ENCODE data around the gene CAB39.

The CAB39 gene

DNA sequence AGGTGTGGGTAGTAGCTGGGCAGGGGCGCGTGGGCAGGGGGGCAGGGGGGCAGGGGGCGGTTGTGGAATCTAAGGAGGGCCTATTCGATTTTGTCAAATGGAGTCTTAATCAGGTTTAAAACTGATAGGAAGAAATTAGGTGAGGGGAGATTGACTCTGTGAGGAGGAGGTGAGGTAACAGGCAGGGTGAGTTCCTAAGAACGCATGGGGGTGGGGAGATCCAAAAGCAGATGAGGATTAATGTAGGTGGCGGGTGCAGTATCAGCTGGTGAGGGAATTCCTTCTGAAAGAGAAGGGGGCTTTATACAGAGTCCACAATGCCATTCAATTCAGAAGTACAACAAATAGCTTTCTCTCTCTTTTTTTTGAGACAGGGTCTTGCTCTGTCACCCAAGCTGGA, 72.7 kb downstream of the CAB39 start:
- DNase-seq (ENCODE audit: low spot score), result no peak

DNA sequence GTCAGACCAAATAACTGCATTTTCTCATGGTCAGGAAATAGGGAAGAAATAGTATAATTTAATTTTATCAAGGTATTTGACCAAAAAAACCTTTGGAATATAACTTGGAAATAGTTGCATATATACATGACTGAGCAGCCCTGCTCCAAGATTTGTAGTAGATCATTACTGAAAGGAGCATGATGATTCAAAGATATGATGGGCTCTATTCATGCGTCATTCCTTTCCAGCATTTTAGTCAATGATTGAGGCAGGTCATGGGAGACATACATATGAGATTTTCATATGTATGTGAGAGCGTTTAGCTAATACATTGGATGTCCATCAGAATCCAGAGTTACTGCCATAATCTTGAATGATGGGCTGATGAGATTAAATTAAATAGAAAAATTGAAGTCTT, 74.5 kb downstream of the CAB39 start:
- DNase-seq (ENCODE audit: low spot score), result no peak

DNA sequence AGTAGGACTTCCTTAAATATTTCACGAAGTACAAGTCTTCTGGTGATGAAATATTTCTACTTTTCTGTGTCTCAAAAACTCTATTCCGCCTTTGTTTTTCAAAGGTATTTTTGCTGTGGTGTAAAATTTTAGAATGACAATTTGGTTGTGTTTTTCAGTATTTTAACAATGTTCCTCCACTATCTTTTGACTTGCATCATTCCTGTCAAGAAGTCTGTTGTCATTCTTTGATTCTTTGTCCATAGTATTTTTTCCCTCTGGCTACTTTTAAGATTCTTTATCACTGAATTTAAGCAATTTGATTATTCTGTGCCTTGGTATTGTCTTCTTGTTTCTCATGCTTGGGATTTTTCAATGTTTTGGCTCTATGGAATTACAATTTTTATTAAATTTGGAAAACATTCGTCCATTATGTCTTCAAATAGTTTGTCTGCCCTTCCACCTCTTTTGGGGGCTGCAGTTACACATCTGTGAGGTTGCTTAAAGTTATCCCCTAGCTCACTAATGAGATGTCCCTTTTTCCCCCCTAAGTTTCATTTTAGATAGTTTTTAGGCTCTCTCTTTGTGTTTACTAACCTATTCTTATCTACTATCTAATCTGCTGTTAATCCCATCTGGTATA, 76.0 kb downstream of the CAB39 start:
- no peak for DNase-seq (ENCODE audit: low spot score)

DNA sequence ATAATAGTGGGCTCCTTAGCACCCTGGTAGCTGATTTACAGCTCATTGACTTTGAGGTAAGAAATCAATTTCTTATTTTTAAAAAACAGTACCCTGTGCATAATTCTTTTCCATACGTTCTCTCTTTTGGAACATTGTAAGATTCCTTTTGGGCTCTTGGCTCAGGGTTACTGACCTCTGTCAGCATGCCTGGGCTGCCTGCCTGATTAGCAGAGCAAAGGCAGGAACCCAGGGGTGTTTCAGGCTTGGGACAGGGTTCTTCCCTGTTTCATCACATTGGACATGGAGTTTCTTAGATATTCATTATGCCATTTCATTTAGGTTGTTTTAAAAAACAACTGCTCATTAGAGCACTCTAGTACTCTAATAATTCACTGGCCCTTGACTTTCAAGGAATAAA, 78.3 kb downstream of the CAB39 start:
- no peak for DNase-seq (ENCODE audit: low spot score)

DNA sequence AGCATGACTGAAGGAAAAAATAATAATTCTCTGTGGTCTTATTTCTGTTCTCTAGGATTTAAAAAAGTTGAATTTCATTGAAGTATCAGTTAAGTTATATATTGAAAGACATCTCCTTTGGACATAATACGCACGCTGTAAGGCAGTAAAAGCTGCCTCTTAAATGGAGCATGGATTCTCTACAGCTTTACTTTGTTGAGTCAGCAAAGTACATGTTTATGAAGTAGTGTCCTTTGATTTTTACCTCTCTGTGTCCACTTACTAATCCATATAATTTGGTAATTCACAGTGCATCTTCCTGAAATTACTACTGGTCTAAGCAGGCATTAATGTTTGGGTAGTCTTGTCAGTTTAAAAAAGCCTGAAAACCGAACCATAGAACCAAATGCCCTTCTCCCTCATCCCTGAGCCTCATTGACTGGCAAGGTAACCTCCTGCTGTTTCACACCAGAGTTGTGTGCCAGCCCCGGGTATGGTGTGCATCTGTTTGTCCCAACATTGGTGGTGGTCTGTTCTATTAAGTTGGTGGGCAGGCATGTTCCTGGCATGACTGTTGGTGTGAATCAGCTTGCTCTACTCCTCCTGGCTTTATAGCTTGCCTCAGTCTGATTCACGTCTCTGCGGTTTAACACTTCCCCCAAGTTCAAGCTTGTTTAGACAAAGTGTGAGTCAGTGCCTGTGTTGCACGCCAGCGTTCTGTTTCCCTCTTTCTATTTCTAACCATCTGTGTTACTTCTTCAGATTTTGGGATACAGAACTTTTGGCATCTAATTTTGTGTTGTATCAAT, 81.1 kb downstream of the CAB39 start:
- DNase-seq (ENCODE audit: low spot score), result no peak

DNA sequence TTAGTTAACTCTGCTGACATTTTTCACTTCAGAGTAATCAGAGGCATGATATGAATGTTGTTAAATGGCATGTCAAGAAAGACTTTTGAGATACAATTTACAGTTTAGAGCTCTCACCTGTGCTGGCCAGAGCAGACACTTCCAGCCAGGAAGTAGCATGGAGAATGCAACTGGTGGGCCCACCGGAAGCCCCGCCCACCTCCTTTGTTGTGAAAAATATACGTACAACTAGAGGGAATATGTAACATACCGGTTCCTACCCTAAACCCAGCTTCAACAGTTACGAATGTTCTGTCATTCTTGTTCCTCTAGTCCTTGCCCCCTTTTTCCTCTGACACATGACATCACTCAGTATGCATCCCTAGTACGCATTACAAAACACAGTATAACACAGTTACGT, 81.9 kb downstream of the CAB39 start:
- no peak for DNase-seq (ENCODE audit: low spot score)

DNA sequence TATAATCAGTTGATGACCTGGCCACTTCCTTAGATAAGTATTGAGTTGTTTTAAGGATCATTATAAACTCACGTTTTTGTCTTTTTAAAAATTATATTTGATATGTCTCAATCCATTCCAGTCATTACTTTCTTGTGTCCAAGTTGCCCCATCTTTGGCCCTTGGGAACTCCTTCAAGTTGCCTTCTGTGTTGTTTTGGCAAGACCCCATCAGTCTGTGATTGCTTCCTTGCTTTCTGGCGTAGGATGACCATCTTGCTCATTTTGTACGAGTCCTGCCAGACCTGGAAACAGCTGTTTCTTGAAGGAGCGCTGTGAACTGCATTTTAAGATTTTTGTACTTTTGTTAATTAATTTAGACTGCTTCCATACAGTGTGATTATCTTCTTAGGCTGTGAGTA, 83.2 kb downstream of the CAB39 start:
- no peak for DNase-seq (ENCODE audit: low spot score)

DNA sequence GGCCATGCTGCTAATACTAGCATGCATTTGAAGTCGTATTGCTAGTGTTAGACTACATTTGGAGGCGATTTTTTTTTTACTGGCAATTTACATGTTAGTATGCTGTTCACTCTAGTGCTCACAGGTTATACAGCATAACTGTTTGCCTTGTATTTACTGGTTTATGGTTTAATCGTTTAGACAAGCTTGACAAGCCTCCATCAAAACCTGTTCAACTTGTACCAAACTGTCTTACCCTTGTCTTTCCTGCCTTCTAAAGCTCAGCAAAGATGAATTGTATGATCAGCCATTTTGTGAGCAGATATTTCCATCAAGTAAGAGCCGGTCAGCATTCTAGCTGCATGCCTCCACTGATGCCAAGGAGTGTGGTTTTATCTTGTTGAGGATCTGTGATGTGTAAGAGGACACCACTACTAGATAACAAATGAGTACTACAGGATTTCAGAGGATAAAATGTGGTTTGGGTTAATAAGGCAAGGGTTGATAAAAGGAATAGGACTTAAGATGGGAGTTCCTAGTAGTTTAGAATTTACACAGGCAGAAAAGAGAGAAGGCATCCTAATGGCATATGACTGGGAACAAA, 83.7 kb downstream of the CAB39 start:
- no peak for DNase-seq (ENCODE audit: low spot score)

DNA sequence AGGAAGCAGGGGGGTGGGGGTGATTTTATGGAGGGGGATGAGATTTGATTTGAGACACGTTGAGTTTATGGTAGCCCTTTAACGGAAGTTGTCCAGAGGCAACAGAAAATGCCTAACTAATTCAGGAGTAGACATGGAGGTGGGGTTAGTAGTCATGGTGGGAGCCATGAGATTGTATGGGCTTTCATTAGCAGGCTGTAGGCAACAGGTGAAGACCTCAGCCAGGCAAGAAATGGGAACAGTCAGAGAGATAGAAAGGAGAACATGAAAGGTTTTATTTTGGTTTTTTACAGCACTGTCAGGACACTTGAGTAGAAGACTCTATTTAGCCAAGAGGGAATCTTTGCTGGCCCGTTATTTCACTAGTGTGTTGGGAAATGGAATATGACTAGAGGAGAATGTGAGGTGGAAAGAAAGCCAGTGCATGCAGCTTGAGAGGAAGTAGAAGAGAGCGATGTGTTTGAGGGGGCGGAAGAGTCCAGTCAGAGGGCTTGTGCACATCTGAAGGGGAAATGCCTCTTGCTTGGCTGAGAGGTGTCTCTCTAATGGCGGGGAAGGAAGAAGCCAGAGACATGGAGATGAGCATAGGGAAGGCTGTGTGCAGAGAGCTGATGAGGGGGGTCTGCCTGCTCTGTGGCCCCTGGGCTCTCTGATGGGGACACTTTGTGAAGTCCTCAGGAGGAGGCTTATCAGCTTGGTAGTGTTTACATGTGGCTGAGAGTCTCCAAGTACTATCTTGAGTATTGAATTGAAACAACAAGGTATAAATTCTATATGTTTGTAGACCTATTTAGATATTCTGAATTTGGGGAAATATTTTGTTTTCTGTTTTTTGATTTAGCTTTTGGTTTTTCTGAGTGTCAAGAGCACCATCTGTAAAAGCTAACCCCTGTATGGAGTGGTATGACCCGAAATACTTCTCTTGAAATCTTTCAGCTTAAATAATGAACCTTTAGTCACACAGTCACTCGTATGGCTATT, 85.2 kb downstream of the CAB39 start:
- DNase-seq (ENCODE audit: low spot score), result no peak

DNA sequence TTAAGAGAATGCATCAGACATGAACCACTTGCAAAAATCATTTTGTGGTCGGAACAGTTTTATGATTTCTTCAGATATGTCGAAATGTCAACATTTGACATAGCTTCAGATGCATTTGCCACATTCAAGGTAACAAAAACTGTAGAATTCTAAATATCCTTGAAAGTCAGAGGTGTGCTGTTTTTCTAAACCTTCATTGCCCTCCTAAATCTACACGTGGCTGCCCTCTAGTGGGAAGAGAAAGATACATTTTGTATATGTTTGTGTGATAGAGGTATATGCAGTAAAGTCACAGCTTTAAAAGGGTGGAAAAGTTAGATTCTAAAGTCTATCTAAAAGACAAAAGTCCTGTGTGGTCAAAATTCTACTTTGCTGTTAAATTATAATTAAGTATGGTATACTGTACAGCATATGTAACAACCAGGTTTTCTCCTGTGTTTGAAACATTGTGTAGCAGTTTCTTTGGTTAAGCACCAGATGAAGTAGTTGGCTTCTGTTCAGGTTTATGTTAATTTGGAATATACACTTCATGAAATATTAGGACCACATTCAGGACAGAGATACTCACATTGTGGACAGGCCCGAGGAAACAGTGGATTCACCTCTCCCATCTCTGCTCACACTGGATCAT, 86.2 kb downstream of the CAB39 start:
- DNase-seq (ENCODE audit: low spot score), result peak; percentile 78

DNA sequence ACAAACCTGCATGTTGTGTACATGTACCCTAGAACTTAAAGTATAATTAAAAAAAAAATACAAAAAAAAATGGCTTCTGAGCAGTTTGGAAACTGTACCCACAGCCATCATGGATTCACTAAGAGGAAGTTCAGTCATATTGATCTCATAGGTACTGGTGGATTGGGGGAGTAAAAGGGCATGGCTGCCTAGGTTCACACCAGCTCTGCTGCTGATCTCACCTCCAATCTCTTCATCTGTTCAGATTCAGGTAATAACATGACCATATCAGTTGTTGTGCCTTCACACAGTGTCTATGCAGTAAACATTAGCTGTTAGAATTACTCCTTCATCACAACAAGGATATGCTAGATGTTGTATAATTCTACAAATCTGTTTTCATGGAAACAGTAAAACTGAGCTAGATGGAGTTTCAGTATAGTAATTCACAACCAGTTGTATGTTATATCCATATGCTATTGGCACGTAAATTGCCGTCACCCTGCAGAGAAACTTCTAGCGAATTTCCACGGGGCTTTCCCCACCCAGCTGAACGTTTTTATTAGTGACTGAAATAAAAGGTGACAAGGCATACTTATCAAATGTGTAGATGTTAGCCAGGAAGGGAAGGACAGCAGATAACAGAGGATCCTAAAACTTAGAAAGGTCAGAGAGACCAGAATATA, 92.8 kb downstream of the CAB39 start:
- no peak for DNase-seq (ENCODE audit: low spot score)

DNA sequence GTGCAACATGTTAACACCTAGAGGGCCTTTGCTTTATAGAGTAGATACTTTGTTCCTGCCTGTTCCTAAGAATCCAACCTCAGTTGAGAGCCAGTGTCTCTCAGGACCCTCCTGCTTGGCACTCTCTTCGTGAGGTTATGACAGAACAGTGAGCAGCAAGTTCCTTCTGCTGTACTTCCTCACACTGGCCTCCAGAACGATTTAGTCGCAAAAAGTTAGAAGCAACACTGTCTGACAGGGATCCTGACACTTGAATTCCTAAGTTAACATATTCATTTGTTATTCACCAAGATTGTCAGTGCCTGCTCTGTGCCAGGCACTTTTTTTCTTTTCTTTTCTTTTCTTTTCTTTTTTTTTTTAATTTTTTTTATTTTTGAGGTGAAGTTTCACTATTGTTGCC, 95.1 kb downstream of the CAB39 start:
- DNase-seq (ENCODE audit: low spot score), result no peak

DNA sequence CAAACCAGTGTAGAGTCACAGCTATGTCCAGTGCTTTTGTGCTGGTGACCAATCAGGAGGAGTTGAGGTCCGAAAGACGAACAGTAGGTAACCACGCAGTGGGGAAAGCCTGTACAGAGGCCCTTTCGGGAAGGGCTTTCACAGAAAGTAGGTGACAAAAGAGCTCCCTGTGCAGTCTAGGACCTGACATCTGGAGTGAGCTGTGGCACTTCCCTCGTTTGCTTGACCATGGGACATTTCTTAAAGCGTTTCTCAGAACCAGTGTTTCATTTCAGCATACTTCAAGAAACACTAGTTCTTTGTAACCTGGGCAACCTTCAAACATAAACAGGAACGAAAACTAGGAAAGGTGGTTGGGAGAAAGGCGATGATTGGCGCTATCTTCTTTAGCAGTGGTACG, 96.4 kb downstream of the CAB39 start:
- DNase-seq (ENCODE audit: low spot score), result no peak

DNA sequence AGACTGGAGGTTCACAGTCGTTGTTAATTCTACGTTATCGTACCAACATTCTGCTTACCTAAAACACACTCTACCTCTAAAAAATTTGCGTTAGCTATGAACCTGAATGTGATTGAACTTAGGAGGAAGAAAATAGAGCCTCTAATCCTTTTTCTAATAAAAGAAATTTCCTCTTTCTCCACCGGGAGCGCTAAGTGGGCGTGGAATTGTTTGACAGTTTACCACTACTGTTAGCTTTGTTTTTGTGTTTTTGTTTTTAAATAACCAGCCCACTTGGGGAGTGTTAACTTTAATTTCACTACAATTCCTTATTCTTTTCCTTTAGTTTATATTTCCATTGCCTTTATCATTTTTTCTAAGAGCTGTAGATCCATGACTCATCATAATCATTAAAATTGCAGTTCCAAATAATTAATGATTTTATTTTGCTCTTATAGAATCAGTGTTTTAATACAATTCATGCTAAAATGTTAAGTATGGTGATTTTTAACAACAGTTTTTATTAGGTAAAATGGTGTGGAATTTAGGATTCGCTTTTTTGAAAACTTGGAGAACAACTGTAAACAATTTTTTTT, 97.1 kb downstream of the CAB39 start:
- DNase-seq (ENCODE audit: low spot score), result no peak

DNA sequence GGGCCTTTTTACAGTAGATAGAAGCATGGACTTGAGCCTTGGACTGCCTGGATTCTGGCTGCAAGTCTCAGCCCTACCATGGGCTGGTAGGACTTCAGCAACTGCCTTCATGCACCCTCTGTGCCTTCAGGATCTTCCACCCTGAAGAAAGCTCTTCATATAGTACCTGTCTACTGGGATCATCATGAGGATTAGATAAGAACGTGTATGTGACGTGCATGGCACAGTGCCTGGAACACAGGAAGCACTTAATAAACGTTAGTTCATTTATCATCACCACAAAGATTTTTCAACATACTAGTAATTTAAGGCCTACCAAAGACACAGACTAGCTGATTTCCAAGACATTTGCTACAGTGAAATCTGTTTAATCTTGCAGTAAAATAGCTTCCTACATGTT, 98.9 kb downstream of the CAB39 start:
- no peak for DNase-seq (ENCODE audit: low spot score)

DNA sequence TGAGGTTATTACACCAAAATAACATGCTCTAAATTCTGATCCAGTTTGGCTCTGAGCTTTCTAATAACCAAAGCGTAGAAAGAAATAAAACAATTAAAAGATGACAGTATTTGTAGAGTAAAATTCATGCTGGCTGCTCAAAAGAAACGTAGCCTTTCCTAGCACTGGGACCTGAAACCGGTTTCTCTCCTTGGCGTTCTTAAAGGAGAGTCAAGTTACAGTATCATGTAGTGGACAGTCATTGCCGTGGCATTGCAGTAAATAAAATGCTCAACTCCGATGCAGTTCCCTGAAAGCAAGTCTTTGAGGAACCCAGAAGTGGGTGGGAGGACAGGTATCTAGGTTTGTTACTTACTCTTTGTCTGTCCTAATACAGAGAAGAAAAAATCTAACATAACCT, 99.4 kb downstream of the CAB39 start:
- DNase-seq (ENCODE audit: low spot score), result no peak

DNA sequence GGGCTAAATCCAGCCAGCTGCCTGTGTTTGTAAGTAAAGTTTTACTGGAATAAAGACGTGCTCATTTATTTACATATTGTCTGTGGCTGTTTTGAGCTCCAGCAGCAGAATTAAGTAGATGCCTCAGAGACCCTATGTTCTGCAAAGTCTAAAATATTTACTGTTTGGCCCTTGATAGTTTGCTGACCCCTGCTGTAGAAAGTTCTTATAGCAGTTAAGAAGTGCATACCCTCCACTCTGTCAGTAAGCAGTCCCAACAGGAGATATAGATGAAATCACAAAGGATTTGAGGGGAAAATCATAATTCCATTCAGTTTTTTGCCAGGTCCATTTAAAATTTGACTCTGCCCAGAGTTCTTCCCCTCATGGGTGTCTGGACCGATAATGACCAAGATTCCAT, 102.0 kb downstream of the CAB39 start:
- no peak for DNase-seq (ENCODE audit: low spot score)

DNA sequence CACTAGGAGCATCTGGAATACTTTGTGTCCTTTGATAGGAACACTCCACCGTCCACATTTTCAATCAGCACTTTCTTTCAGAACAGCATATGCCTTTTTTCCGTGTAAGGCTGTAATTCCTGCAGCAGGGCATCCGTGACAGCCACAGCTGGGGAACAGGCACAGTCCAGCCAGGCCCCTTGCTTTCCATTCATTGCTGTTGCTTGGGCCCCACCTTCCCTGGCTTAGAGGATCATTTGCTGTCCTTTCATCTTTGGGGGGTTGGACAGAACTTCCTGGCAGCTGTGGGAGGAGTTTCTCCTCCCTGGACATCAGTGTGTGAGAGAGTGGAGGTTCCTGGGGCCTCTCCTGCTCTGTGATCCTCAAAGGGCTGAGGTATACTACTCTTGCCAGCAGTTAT, 102.4 kb downstream of the CAB39 start:
- no peak for DNase-seq (ENCODE audit: low spot score)

DNA sequence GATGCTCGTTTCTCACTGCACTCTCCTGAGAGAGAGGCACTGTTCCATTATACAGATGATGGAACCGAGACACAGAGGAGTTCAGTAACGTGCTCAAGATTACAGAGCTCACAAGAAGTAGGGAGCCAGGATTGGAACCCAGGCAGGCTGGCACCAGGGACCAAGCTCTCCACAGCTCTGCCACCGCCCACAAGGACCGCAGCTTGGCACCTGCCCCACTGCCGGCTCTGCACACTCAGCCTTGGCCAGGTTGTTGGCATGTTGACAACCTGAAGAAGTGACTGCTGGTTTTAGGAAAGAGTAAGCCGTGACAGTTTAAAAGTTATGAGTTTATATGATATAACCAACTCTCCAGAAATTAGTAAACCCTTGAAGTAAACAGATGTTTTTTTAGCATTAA, 104.1 kb downstream of the CAB39 start:
- DNase-seq (ENCODE audit: low spot score), result no peak

DNA sequence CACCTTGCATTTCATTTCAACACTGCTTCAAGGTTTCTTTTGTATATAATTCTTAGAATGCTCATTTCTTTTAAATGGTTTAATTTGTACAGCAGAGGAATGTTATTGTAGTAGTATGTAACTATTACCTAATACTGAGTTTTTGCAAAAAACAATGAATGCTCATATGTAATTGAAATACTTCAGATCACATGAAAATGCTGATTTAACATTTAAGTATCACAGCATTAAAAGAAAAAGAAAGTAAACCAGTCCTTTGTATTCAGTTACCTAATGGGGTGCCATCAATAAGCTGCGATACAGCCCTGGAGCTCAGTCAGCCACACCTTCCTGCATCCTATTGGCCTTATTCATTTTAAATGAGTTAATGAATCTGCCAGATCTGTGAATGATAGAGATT, 106.8 kb downstream of the CAB39 start:
- no peak for DNase-seq (ENCODE audit: low spot score)

All from hematopoietic multipotent progenitor cell treated with erythropoietin and hydrocortisone succinate and interleukin-3 and kit ligand, for 15 days (in vitro differentiated cells).